Stimulated activated CD4-positive, alpha-beta T cell treated with anti-CD3 and anti-CD28 coated beads, Interleukin-15, amount 100 ng/mL, for 1 hour (primary cell): ENCODE data around the gene RNF13.
A peak's percentile ranks its signal among the peaks of the same experiment; 100 is the strongest.
"Not testable (repeated sequence)": the region's sequence is repeated elsewhere in the genome, so short reads cannot be mapped to it uniquely, and the experiment has no call there.

ENCODE experiments used
- DNase-seq, 2 donors: peaks; one replicate each; pipeline ENCODE4 v3.0.0-alpha.2; 2020; ENCODE audit warnings: low read depth in 1 of 2, low spot score in 1 of 2

The RNF13 gene

DNA sequence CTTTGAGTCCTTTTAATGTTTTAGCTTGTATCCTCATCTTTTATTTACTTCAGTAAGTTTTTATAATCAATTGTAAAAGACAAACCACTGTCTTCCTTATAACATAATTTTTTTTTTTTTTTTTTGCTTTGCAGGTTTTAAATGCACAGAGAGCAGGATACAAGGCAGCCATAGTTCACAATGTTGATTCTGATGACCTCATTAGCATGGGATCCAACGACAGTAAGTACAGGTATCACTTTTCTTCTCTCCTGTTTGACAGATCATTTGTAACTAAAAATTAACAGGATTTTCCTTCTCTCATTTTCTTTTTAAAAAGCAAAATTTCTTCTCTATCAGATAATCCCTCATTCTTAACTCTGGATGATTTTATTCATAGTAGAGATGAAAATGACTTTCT is 82.3 kb downstream of the RNF13 start:
- DNase-seq: no peak

DNA sequence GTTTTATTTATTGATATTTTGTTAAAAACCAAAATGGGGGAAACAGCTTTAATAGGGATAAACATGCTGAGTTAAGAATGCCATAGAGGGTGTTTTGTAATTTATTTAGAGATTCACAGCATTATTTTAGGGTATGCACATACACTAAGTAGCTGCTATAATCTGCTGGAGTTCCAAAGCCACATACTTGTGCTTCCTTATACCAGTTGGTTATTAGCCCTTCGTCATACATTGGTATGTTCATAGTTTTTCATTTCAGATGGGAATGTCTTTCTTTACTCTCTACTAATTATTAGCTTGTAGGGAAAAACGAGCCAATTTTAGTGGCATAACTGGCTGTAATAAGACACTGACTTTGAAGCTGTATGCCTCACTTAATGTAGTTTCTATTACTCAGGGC is 82.8 kb downstream of the RNF13 start:
- DNase-seq: no peak

DNA sequence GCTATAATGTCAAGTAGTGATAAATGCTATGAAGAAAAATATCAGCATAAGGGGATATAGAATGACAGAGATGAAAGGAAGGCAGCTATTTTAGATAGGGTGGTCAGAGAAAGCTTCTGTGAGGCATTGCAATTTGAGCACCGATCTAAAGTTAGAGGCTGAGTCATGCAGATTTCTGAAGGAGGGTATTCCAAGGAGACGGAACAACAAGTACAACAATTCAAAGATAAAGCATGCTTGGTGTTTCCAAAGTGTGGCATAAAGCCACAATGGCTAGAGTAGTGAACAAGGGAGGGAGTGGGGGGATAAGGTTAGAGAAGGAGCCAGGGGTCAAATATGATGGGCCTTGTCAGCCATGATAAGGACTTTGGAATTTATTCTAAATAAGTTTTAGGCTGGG is 85.8 kb downstream of the RNF13 start:
- DNase-seq: no peak

DNA sequence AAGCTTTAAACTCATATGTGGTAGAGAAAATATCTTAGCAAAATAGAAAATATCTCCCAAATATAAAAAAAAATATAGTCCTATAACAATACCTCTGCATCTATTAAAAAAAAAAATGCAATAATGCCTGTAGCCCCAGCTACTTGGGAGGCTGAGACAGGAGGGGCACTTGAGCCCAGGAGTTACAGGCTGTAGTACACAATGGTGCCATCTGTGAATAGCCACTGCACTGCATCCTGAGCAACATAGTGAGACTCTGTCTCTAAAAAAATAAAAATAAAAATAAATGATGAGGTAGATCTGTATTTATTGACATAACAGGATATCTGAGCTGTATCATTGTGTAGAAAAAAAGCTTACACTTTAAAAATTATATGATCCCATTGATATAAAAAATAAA is 87.3 kb downstream of the RNF13 start:
- DNase-seq: no peak

DNA sequence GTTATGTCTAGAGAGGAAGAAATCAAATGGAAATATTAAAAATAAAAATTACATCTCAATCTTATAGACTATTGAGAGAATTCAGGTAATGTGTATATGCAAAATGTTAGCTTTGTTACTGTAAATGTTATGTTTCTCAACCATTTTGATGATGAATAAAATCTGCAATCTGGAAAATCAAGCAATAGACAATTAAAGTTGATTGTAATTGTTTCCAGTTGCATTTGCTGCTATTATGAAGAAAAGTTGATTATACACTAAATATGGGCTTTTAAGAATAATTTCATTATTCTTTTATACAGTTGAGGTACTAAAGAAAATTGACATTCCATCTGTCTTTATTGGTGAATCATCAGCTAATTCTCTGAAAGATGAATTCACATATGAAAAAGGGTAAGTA is 88.8 kb downstream of the RNF13 start:
- DNase-seq: no peak

DNA sequence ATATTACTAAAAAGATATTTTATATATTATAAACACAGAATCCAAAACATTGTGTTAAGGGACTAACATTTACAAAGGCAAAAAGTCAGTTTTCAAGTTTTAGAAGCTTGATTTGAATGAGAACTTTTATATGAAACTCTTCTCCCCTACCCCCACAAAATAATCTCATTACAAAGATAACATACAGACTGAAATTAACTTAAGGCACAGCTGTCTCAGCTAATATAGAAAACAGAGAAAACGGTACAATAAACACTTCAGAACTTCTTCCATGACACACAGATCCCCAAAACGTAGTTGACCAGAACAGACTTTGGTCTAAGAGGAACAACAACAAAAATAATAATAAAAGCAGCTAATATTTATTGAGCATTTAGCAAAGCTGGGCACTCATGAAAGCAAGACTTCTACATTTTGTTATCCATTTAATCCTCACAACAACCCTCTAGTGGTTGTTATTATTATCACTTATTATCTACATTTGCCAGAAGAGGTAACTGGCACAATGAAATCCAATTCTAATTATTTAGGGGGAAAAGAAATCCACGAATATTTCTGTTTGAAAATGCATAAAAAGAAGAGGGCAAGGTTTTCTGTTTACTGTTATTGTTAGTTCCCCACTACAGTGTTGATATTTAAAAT is 89.6 kb downstream of the RNF13 start:
- no peak for DNase-seq

DNA sequence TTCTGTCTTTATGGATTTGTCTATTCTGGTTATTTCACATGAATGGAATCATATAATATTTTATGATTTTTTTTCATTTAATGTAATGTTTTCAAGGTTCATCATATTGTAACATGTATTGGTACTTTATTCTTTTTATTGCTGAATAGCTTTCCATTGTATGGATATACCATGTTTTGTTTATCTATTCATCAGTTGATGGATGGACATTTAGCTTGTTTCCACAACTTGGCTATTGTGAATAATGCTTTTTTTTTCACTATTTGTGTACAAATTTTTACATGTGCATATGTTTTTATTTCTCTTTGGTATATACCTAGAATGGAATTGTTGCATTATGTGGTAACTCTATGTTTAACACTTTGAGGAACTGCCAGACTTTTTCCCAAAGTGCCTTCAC is 93.0 kb downstream of the RNF13 start:
- no peak for DNase-seq

DNA sequence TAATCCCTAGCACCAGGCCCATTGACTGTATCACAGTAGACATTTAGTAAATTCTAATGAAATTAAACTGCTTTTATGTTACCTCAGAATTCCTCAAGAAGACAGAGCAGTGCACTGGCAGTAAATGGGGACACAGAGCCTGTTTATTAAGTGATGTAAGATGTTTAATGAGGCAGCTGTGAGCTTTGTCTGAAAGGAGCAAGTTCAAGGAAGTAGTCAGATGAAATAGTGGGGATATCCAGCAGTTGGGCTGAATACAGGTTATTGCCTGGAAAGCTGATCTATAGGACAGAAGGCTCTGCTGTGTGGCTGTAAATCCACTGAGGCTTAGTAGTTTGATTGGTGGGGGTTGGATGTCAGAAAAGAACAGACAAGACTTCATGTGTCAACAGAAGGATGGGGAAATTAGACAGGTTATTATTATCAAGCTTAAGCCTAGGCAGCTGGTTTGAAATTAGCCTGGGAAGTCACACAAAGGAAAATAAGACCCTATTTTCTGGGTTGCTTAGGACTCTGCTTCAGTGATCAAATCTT is 95.5 kb downstream of the RNF13 start:
- DNase-seq: no peak

DNA sequence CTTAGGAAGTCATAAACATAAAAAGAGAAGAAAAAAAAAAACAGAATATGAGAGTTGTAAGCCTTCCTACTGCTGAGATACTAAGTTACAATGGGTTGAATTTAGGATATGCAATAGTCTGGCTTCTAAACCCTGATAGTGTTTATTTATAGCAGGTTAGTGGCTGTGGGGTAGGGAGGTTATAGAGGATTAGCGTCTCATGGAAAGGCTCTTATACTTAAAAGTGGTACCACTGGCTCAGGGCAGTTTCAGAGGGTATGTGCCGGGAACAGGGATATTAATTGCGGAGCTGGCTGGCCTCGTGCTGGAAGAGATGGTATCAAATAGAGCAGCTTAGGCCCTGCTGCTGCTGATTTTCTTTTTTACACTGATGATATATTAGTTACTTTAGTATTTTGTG is 96.9 kb downstream of the RNF13 start:
- no peak for DNase-seq

DNA sequence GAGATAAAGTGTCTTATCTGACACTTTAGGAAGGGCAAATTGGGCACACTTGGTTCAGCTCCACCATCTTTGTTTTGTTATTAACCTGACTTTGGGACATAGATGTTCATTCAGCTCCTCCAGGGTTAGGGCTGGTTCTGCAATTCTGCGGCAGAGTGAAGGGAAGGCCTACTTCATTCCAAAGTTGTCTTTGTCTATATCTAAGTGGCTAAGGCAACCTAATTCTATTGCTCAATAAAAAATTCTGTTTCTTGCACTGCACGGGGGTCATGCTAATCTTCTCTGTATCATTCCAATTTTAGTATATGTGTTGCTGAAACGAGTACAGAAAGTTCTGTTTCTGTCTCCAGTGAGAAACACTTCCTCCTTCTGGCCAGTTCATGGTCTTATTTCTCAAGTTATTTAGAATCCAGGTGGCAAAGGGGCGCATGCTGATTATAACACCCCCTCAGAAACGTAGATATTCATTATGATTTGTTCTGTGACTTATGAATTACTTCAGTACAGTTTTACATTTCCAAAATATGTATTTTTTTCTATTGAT is 104.2 kb downstream of the RNF13 start:
- DNase-seq: no peak

DNA sequence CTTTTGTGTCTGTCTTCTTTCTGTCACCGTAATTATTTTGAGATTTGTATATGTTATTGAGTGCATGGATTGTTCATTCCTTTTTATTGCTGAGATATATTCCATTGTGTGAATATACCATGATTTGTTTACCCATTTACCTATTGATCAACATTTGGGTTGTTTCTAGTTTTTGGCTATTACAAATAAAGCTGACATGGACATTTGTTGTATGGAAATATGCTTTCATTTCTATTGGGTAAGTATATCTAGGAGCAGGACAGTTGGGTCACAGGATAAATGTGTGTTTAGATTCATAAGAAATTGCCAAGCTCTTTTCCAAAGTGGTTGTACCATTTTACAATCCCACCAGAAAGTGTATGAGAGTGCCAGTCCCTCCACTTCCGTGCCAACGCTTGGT is 106.5 kb downstream of the RNF13 start:
- no peak for DNase-seq

DNA sequence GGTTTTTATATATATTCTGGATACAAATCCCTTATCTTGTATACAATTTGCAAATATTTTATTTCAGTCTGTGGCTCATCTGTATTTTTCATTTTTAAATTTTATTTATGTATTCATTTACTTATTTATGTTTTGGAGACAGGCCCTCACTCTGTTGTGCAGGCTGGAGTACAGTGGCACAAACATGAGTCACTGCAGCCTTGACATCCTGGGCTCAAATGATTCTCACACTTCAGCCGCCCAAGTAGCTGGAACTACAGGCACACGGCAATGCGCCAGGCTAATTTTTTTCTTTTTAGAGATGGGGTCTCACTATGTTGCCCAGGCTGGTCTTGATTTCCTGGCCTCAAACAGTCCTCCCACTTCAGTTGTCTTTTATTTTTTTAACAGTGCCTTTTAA is 107.1 kb downstream of the RNF13 start:
- no peak for DNase-seq

DNA sequence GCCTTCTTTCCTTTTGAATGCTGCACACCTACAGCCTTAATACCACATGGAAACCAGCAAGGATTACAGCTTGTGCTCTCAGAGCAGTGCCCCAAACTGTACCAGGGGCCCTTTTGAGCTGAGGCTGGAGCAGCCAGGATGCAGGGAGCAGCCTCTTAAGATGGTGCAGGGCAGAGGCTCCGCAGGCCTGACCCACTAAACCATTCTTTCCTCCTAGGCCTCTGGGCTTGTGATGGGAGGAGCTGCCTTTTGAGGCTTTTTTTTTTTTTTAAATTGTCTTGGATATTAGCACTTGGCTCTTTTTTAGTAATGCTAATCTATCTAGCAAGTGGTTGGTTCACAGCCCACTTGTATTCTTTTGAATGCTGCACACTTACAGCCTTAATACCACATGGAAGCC is 120.0 kb downstream of the RNF13 start:
- DNase-seq: no peak

DNA sequence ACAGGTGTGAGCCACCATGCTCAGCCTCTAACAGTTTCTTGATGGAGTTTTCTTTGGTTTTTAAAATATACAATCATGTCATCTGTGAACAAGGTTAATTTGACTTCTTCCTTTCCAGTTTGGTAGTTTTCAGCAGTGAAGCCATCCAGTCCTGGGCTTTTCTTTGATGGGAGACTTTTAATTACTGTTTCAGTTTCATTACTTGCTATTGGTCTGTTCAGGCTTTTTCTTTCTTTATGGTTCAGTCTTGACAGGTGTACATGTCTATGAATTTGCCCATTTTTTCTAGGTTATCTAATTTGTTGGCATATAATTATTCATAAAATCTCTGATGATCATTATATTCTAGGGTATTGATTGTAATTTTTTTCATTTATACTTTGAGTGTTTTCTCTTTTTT is 120.8 kb downstream of the RNF13 start:
- no peak for DNase-seq

DNA sequence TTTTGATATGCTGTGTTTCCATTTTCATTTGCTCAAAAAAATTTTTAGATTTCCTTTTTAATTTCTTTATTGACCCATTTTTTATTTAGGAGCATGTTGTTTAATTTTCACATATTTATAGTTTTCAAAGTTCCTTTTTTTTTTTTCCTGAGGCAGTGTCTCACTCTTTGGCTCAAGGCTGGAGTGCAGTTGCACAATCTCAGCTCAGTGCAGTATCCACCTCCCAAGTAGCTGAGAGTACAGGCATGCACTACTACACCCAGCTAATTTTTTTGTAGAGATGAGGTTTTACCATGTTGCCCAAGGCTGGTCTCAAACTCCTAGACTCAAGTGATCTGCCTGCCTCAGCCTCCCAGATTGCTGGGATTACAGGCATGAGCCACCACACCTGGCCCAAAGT is 121.5 kb downstream of the RNF13 start:
- no peak for DNase-seq

DNA sequence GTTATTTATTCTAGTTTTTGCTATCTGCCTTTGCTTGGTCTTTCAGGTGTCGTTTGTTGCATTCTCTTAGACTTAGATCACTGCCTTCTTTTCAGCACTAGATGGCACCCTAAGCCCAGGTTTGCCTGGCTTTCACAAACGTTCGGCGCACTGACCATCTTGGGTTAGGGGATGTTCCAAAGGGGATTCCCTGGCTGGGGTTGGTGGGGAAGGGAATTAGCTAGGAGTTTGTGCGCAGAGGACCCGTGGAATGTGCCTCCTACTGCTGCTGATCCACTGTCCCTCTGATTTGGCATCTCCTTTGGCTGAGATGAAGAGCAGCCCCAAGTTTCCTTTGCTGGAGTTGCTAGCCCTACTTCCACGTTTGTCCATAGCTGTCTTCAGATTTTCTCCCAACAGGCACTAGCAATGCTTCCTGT is 123.8 kb downstream of the RNF13 start:
- peak in 1 of 2 donors; percentile 8 for DNase-seq

DNA sequence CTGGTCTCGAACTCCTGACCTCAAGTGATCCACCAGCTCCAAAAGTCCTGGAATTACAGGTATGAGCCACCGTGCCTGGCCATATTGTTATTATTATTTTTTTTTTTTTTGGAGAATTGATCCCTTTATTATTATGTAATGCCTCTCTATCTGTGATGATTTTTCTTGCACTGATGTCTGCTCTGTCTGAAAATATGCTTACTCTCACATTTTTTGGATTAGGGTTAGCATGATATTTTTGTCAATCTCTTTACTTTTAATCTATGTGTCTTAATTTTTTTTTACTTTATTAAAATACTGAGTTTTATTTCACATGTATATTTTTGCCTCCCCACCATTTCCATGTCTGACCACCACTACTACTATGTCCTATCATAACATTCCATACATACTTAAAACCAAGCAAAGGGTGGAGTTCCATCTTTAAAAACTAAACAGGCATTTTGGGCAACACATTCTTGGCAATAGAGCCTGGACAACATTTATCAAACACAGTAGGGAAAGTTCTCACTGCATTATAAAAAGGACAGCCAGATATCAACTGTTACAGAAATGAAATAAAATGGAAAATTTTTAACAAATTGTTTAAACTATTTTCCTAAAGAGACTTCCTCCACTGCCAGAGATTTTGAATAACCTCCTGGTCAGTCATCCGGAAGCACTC is 125.5 kb downstream of the RNF13 start:
- DNase-seq: not testable (repeated sequence)

DNA sequence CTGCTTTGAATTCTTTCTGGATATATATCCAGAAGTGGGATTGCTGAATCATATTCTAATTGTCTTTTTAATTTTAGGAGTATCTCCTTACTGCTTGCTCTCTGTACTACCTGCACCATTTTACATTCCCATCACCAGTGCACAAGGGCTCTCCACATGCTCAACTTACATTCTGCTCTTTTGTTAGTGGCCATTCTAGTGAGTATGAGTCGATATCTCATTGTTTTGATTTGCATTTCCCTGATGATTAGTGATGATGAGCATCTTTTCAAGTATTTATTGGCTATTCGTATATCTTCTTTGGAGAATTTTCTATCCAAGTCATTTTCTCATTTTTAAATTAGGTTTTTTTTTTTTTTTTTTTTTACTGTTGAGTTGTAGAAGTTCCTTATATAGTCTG is 128.2 kb downstream of the RNF13 start:
- DNase-seq: no peak

DNA sequence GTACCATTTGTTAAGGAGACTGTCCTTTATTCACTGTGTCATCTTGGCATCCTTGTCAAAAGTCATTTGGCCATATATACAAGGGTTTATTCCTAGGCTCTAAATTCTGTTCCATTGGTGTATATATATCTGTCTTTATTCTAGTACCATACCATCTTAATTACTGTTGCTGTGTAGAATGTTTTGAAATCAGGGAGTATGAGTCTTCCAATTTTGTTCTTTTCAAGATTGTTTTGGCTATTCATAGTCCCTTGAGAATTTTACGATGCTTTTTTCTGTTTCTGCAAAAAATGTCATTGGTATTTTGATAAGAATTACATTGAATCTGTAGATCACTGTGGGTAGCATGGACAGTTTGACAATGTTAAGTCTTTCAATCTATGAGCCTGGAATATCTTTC is 128.9 kb downstream of the RNF13 start:
- DNase-seq: no peak

DNA sequence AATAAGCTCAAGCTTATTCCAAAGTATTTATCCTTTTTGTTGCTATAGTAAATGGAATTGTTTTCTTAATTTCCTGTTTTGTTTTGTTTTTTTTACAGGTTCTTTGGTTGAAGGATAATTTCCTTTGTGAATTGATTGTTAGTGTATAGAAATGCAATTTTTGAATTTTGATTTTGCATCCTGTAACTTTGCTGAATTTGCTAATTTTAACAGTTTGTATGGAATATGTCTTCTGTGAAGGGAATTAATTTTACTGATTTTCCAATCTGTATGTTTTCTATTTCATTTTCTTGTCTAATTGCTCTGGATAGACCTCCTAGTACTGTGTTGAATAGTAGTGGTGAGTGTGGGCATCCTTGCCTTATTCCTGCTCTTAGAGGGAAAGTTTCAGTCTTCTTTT is 129.4 kb downstream of the RNF13 start:
- no peak for DNase-seq

DNA sequence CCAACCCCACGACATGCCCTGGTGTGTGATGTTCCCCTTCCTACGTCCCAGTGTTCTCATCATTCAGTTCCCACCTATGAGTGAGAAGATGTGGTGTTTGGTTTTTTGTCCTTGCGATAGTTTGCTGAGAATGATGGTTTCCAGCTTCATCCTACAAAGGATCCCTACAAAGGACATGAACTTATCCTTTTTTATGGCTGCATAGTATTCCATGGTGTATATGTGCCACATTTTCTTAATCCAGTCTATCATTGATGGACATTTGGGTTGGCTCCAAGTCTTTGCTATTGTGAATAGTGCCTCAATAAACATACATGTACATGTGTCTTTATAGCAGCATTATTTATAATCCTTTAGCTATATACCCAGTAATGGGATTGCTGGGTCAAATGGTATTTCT is 131.0 kb downstream of the RNF13 start:
- not testable (repeated sequence) for DNase-seq

DNA sequence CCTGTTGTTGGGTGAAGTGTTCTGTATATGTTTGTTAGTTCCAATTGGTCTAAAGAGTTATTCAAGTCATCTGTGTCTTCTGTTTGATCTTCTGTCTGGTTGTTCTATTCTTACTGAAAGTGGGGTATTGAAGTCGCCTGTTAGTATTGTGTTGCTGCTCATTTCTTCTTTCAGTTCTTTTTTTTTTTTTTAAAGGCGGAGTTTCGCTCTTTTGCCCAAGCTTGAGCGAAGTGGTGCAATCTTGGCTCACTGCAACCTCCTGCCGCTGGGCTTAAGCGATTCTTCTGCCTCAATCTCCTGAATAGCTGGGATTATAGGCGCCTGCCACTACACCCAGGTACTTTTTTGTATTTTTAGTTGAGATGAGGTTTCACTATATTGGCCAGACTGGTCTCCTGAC is 134.2 kb downstream of the RNF13 start:
- no peak for DNase-seq

DNA sequence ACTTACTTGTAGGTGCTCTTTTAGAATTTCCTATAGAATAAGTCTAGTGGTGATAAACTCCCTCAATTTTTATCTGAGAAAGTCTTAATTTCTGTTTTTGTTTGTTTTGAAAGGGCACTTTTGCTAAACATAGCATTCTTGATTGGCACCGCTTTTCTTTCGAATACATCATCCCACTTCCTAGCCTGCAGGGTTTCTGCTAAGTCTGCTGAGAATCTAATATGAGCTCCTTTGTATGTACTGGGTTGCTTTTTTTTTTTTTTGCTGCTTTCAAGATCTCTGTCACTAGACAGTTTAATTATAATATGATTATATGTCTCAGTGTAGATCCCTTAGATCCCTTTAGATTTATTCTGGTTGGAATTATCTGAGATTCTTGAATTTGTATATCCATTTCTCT is 136.2 kb downstream of the RNF13 start:
- DNase-seq: no peak
